Loucy (cell line): ENCODE data around the gene ITGA5.

Source experiments
- H2AFZ ChIP-seq: fragments of 200-600 bp; sonication (generic); 2 replicates; pipeline ENCODE4 v1.6.0; 2016; ENCODE audit warnings: antibody characterized with exemption, mild to moderate bottlenecking, low read length, moderate library complexity
- H3F3A ChIP-seq: fragments of 200-600 bp; 2 replicates; pipeline ENCODE4 v1.6.0; 2016; ENCODE audit warnings: antibody characterized with exemption, low read depth, mild to moderate bottlenecking
- H3K27me3 ChIP-seq: fragments of 200-600 bp; sonication (generic); 2 replicates; pipeline ENCODE4 v1.6.1; 2014; ENCODE audit warnings: low read length, mild to moderate bottlenecking; ENCODE audit not compliant: insufficient read depth, poor library complexity, severe bottlenecking
- H3K36me3 ChIP-seq: fragments of 200-600 bp; sonication (generic); 2 replicates; pipeline ENCODE4 v1.6.1; 2016; ENCODE audit warnings: low read length; ENCODE audit not compliant: insufficient read depth
- H3K4me1 ChIP-seq: fragments of 200-600 bp; sonication (generic); 2 replicates; pipeline ENCODE4 v1.5.1; 2014; ENCODE audit warnings: low read length, mild to moderate bottlenecking; ENCODE audit not compliant: insufficient read depth, poor library complexity, severe bottlenecking
- H3K4me2 ChIP-seq: fragments of 200-600 bp; sonication (generic); 2 replicates; pipeline ENCODE4 v1.6.0; 2014; ENCODE audit warnings: antibody characterized with exemption, low read length, low read depth, mild to moderate bottlenecking; ENCODE audit not compliant: poor library complexity, severe bottlenecking
- H3K4me3 ChIP-seq: fragments of 200-600 bp; sonication (generic); 2 replicates; pipeline ENCODE4 v1.5.1; 2014; ENCODE audit warnings: low read length, mild to moderate bottlenecking, mixed read lengths; ENCODE audit not compliant: poor library complexity, severe bottlenecking
- H3K79me2 ChIP-seq: fragments of 200-600 bp; sonication (generic); 2 replicates; pipeline ENCODE4 v1.6.1; 2014; ENCODE audit warnings: low read length; ENCODE audit not compliant: insufficient read depth
- H3K9ac ChIP-seq: fragments of 200-600 bp; sonication (generic); 2 replicates; pipeline ENCODE4 v1.6.0; 2014; ENCODE audit warnings: mild to moderate bottlenecking, low read depth, low read length, moderate library complexity; ENCODE audit not compliant: poor library complexity, severe bottlenecking
- H3K9me2 ChIP-seq: fragments of 200-600 bp; sonication (generic); replicated peaks from 2 replicates; pipeline ENCODE4 v1.6.1; 2016; ENCODE audit warnings: low read depth, low read length, mixed read lengths
- H3K9me3 ChIP-seq: fragments of 200-600 bp; sonication (generic); 2 replicates; pipeline ENCODE4 v1.6.1; 2014; ENCODE audit warnings: mild to moderate bottlenecking, antibody characterized with exemption, low read length, low read depth; ENCODE audit not compliant: insufficient read depth
- H4K20me1 ChIP-seq: fragments of 200-600 bp; sonication (generic); 2 replicates; pipeline ENCODE4 v1.6.0; 2014; ENCODE audit warnings: antibody characterized with exemption, low read length, mild to moderate bottlenecking; ENCODE audit not compliant: insufficient read depth, poor library complexity, severe bottlenecking
- EZH2phosphoT487 ChIP-seq: fragments of 200-600 bp; IDR thresholded peaks from 2 replicates; pipeline ENCODE4 v1.6.1; 2018; ENCODE audit warnings: antibody characterized with exemption, mild to moderate bottlenecking, moderate library complexity, borderline replicate concordance
- TF ChIP-seq, protein P1 (sequence below): fragments of 200-600 bp; sonication (generic); conservative IDR thresholded peaks from 2 replicates; pipeline ENCODE4 v1.5.1; 2014; ENCODE audit warnings: mild to moderate bottlenecking, antibody characterized with exemption, low read length

ITGA5 gene

DNA sequence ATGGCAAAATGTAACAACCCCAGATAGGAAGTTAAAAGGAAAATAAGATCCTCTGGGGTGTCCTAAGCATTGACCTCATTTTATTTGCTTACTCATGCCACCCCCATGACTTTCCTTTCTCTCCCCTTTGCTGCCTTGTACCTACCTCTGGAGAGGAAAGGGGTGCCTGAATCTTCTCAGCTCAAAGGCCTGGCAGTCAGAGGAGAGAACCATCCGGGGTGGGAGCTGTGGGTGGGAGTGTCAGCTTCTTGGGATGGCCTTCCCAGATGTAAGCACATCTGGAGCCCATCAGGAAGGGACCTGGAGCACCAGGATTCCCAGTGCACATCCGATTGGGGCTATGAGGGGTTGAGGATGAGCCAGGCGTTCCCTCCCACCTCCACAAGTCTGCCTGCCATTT, 5.2 kb upstream of the ITGA5 start:
- H2AFZ ChIP-seq: no peak overlapping the region
- no peak overlapping the region for H3K9ac ChIP-seq
- no peaks in the 10 kb centered on the region for H3K36me3 ChIP-seq
- H3F3A ChIP-seq: no peaks in the 10 kb centered on the region
- no peak overlapping the region for H3K4me3 ChIP-seq
- H4K20me1 ChIP-seq: no peaks in the 10 kb centered on the region
- H3K9me2 ChIP-seq: no peaks in the 10 kb centered on the region
- no peak overlapping the region for H3K4me2 ChIP-seq
- H3K27me3 ChIP-seq: peaks cover under 1% of the 10 kb centered on the region
- TF ChIP-seq EZH2phosphoT487: no peak
- peaks cover 59% of the 10 kb centered on the region for H3K4me1 ChIP-seq
- no peaks in the 10 kb centered on the region for H3K9me3 ChIP-seq
- peaks cover 8% of the 10 kb centered on the region for H3K79me2 ChIP-seq

DNA sequence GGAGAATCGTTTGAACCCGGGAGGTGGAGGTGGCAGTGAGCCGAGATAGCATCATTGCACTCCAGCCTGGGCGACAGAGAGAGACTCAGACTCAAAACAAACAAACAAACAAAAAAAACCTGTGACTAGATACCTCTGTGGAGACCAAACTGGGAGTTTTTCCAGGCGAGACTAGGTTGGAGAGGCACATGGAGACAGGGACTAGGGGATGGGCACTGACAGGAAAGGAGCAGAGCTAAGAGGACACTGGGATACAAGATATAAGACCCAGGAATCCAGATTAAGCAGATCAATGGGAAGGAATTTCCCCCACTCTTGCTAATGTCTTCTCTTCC, 4.7 kb upstream of the ITGA5 start:
- Histone ChIP-seq H3F3A (no peaks in the 10 kb centered on the region), H3K36me3 (no peaks in the 10 kb centered on the region), H3K4me2 (no peak overlapping the region), H3K9me2 (no peaks in the 10 kb centered on the region), H3K4me1 (peaks cover 56% of the 10 kb centered on the region), H2AFZ (no peak overlapping the region), H3K9me3 (no peaks in the 10 kb centered on the region), H3K4me3 (no peak overlapping the region), H4K20me1 (no peaks in the 10 kb centered on the region), H3K27me3 (peaks cover 5% of the 10 kb centered on the region), H3K79me2 (peaks cover 13% of the 10 kb centered on the region), H3K9ac (no peak overlapping the region)
- TF ChIP-seq, protein P1, sequence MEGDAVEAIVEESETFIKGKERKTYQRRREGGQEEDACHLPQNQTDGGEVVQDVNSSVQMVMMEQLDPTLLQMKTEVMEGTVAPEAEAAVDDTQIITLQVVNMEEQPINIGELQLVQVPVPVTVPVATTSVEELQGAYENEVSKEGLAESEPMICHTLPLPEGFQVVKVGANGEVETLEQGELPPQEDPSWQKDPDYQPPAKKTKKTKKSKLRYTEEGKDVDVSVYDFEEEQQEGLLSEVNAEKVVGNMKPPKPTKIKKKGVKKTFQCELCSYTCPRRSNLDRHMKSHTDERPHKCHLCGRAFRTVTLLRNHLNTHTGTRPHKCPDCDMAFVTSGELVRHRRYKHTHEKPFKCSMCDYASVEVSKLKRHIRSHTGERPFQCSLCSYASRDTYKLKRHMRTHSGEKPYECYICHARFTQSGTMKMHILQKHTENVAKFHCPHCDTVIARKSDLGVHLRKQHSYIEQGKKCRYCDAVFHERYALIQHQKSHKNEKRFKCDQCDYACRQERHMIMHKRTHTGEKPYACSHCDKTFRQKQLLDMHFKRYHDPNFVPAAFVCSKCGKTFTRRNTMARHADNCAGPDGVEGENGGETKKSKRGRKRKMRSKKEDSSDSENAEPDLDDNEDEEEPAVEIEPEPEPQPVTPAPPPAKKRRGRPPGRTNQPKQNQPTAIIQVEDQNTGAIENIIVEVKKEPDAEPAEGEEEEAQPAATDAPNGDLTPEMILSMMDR: no peak
- TF ChIP-seq EZH2phosphoT487: no peak

DNA sequence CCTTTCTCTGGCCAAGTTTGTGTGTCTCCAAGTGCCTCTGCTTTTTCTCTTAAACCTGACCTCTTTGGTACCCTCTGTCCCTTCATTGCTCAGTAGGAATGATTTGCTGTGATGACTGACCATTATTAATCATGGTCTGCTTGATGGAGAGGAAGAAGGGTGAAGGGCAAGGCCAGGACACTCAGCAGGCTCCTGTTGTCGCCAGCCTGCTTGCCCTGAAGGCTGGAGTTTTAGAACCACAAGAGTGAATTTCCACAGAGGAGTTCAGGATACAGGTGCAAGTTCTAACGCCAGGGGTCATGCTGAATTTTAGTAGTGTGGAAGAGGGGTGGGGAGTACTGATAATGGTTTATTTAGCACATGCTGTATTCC, 2.8 kb upstream of the ITGA5 start:
- H3K4me2 ChIP-seq: no peak overlapping the region
- no peak for TF ChIP-seq EZH2phosphoT487
- TF ChIP-seq, protein P1: no peak
- no peaks in the 10 kb centered on the region for H3K36me3 ChIP-seq
- H2AFZ ChIP-seq: no peak overlapping the region
- H3K27me3 ChIP-seq: peaks cover 10% of the 10 kb centered on the region
- no peak overlapping the region for H3K4me3 ChIP-seq
- no peak overlapping the region for H3K9ac ChIP-seq
- no peaks in the 10 kb centered on the region for H3K9me2 ChIP-seq
- H3K9me3 ChIP-seq: no peaks in the 10 kb centered on the region
- peaks cover 32% of the 10 kb centered on the region for H3K79me2 ChIP-seq
- peaks cover 3% of the 10 kb centered on the region for H4K20me1 ChIP-seq
- H3F3A ChIP-seq: no peaks in the 10 kb centered on the region
- H3K4me1 ChIP-seq: peaks cover 41% of the 10 kb centered on the region

DNA sequence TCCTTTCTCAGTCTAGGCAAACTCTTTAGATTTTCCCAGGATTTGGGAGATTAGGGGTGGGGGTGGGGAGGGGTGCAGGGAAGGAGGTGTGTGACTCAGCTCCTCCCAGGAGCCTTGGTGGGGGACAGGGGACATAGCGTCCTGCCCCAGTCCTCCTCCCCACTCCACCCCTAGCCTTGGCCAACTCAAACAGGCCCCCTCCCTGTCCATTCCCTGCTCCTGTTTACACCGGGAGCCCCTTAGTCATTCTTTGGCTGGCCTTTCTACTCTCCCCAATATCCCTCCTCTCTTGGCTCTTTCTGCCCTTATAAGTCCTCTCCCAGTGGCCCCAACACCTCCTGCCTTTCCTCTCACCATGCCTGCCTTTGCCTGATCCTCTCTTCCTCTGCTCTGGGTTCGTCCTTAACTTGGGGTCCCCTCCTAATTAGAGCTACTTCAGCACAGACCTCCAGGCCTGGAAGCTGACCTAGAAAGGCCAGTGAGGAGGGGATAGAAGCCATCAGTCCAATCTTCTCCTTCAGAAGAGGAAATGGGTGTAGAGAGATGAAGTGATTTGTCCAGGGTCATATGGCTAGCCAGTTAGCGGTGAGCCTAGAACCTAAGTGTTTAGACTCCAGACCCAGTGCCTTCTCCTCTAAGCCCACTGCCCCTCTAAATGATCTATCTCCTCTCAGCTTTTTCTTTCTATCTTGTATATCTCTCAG, 2.3 kb upstream of the ITGA5 start:
- no peaks in the 10 kb centered on the region for H3K9me2 ChIP-seq
- peaks cover 37% of the 10 kb centered on the region for H3K79me2 ChIP-seq
- H4K20me1 ChIP-seq: peaks cover 6% of the 10 kb centered on the region
- H3K9ac ChIP-seq: peak overlapping the region; percentile 41
- peaks cover 43% of the 10 kb centered on the region for H3K4me1 ChIP-seq
- no peak overlapping the region for H2AFZ ChIP-seq
- peak overlapping the region; percentile 100 for H3K4me2 ChIP-seq
- peaks cover 10% of the 10 kb centered on the region for H3K27me3 ChIP-seq
- no peak for TF ChIP-seq EZH2phosphoT487
- TF ChIP-seq, protein P1: no peak
- no peaks in the 10 kb centered on the region for H3K36me3 ChIP-seq
- H3K4me3 ChIP-seq: no peak overlapping the region
- H3K9me3 ChIP-seq: no peaks in the 10 kb centered on the region
- H3F3A ChIP-seq: no peaks in the 10 kb centered on the region
